Ascending aorta (tissue), 2 donors: ENCODE measurements around the gene RAPSN. TPM values are rescaled to one million over a fixed set of nuclear protein-coding genes. Genes with fewer than 3 reads are reported as not detected.

Source experiments
- DNase-seq, 2 donors: peaks; one replicate each; pipeline ENCODE4 v3.0.0-alpha.2; 2019; ENCODE audit warnings: low spot score in 2 of 2
- H3K27ac ChIP-seq, 2 donors: fragments of 200-600 bp; sonication (generic); one replicate each; pipeline ENCODE4 v1.5.1; 2016 to 2017; ENCODE audit warnings: mild to moderate bottlenecking in 1 of 2
- H3K27me3 ChIP-seq: fragments of 200-600 bp; sonication (generic); one replicate; pipeline ENCODE4 v1.5.1; 2017
- H3K36me3 ChIP-seq, 2 donors: fragments of 200-600 bp; sonication (generic); one replicate each; pipeline ENCODE4 v1.5.1; 2016
- H3K4me1 ChIP-seq, 2 donors: fragments of 200-600 bp; sonication (generic); one replicate each; pipeline ENCODE4 v1.5.1; 2016 to 2017; ENCODE audit warnings: mild to moderate bottlenecking in 1 of 2
- H3K4me3 ChIP-seq, 2 donors: fragments of 200-600 bp; sonication (generic); one replicate each; pipeline ENCODE4 v1.5.1; 2016 to 2017; ENCODE audit warnings: mild to moderate bottlenecking in 1 of 2
- H3K9me3 ChIP-seq, 2 donors: fragments of 200-600 bp; sonication (generic); one replicate each; pipeline ENCODE4 v1.5.1; 2016
- intact Hi-C: fragments of 100-400 bp; cut with DNase I; formaldehyde crosslinking; loops from one replicate; pipeline ENCODE4 v1.15.1; 2023
- total RNA-seq: library from RNA; depleted of rRNA; stranded (reverse); fragments of >200 nt; gene quantifications from one replicate; pipeline ENCODE4 v1.1.0, GENCODE V29; 2016
- TF ChIP-seq, protein P1 (sequence below), 3 experiments: fragments of 200-600 bp in 2 of 3; fragments of 450-650 bp in 1 of 3; sonication (generic) in 2 of 3; IDR thresholded peaks; one replicate each; pipeline ENCODE4 v1.5.1; 2016 to 2019; ENCODE audit warnings: antibody characterized with exemption in 3 of 3, mild to moderate bottlenecking in 1 of 3, moderate library complexity in 1 of 3

Gene RAPSN
- total RNA-seq, 1 donor from 2014 or later, result not detected

DNA sequence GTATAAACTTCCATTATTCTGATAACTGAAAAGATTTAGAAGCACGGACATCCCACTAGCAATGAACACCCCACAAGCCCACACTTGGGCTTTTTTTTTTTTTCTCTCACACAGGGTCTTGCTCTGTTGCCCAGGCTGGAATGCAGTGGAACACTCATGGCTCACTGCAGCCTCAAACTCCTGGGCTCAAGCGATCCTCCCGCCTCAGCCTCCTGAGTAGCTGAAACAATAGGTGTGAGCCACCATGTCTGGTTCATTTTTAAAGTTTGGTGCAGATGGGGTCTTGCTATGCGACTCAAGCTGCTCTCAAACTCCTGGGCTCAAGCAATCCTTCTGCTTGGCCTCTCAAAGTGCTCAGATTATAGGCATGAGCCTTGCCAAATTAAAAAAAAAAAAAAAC is 3.1 kb downstream of the RAPSN start:
- TF ChIP-seq, protein P1, sequence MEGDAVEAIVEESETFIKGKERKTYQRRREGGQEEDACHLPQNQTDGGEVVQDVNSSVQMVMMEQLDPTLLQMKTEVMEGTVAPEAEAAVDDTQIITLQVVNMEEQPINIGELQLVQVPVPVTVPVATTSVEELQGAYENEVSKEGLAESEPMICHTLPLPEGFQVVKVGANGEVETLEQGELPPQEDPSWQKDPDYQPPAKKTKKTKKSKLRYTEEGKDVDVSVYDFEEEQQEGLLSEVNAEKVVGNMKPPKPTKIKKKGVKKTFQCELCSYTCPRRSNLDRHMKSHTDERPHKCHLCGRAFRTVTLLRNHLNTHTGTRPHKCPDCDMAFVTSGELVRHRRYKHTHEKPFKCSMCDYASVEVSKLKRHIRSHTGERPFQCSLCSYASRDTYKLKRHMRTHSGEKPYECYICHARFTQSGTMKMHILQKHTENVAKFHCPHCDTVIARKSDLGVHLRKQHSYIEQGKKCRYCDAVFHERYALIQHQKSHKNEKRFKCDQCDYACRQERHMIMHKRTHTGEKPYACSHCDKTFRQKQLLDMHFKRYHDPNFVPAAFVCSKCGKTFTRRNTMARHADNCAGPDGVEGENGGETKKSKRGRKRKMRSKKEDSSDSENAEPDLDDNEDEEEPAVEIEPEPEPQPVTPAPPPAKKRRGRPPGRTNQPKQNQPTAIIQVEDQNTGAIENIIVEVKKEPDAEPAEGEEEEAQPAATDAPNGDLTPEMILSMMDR (IDR thresholded peaks at IDR 0.05), result no peak
- Histone ChIP-seq H3K9me3 (no peaks in the 10 kb centered on the region), H3K27me3 (no peaks in the 10 kb centered on the region), H3K4me1 (no peaks in the 10 kb centered on the region), H3K27ac (no peak overlapping the region), H3K36me3 (no peaks in the 10 kb centered on the region), H3K4me3 (no peak overlapping the region)
- intact Hi-C loops, result no loop called here
- DNase-seq, result no peak

DNA sequence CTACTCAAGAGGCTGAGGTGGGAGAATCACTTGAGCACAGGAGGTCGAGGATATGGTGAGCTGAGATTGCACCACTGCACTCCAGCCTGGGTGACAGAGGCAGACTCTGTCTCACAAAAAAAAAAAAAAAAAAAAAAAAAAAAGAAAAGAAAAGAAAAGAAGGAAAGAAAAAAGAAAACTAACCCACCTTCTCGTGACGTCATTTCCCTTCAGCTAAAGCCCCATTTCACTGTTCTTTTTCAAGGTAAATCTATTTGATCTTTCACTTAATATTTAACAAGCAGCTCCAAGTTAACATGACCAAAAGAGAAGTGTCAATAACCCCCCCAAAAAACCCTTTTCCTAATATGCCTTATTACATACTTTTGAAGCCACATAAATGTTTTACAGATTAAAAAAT is 5.1 kb downstream of the RAPSN start:
- Histone ChIP-seq H3K36me3 (no peaks in the 10 kb centered on the region), H3K4me3 (no peak overlapping the region), H3K4me1 (no peaks in the 10 kb centered on the region), H3K9me3 (no peaks in the 10 kb centered on the region), H3K27ac (no peak overlapping the region), H3K27me3 (no peaks in the 10 kb centered on the region)
- TF ChIP-seq, protein P1 (IDR thresholded peaks at IDR 0.05), result no peak
- intact Hi-C loops, result no loop called here
- DNase-seq, result no peak

DNA sequence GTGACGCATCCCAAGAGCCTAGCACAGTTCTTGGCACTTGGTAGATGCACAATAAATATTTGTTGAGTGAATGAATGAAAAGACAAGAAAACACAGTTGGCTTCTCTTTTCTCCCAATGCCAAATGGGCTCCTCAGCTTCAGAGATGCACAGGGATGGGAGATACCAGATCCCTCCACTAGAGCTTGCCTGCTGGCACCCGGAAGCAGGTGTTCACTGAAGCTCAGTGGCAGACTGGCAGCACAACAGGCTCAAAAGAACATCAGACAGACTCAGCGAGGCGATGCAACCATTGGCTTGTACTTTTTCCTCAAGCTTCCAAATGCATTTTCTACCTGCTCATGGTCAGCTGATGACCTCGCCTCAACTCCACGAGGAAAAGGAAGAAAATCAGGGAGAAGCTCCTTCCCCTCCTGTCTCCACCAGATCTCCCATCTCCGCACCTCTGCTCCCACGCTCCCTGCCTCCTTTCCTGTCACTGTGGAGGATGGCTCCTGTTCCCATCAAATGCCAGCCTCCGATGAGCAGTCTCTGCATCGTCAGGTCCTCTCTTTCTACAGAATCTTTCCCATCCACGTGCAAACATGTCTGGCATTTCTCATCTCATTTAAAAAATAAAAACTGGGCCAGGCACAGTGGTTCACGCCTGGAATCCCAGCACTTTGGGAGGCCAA is 5.8 kb downstream of the RAPSN start:
- TF ChIP-seq, protein P1 (IDR thresholded peaks at IDR 0.05), result no peak
- Histone ChIP-seq H3K27ac (no peak overlapping the region), H3K36me3 (no peaks in the 10 kb centered on the region), H3K27me3 (no peaks in the 10 kb centered on the region), H3K4me1 (no peaks in the 10 kb centered on the region), H3K4me3 (no peak overlapping the region), H3K9me3 (no peaks in the 10 kb centered on the region)
- no peak for DNase-seq
- intact Hi-C loops, result no loop called here

DNA sequence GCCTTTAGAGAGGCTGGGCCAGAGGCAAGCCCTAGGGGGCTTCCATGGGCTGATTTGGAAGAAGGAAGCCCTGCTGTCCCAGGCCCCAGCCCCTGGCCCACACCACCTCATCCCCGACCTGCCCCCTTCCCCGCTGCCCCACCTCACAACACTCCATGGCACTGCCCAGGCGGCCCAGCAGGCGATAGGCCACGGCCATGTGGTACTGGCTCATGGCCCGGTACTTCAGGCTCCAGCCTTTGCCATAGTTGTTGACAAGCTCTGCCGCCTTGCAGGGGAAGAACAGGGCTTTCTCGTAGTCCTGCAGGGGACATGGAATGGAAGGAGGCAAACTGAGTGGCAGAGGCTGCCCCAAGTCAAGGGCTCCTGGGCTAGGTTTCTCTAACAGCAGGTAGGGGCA is 6.4 kb downstream of the RAPSN start:
- Histone ChIP-seq H3K36me3 (no peaks in the 10 kb centered on the region), H3K27ac (no peak overlapping the region), H3K27me3 (no peaks in the 10 kb centered on the region), H3K4me3 (no peak overlapping the region), H3K4me1 (peaks cover 0 to 5% of the 10 kb centered on the region in 2 donors), H3K9me3 (no peaks in the 10 kb centered on the region)
- TF ChIP-seq, protein P1 (IDR thresholded peaks at IDR 0.05), result no peak
- intact Hi-C loops, result no loop called here
- no peak for DNase-seq

DNA sequence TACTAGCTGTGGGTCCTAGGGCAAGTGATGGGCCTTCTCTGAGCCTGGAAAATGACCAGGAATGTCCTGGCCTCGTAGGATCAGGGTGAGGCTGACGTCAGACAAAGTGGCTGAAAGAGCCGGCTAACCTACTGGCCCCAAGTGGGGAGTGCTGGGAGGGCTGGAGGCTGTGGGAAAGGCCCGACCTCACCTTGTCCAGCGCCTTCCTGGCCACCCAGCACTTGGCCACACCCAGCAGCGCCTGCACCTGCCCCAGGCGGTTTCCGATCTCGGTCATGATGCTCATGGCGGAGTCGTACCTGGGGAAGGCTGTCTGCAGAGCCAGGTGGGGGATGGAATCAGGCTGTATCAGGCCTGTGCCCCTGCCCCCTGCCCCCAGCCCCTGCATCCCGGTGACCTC is 7.5 kb downstream of the RAPSN start:
- intact Hi-C loops, result no loop called here
- Histone ChIP-seq H3K4me1 (peaks cover 0 to 7% of the 10 kb centered on the region in 2 donors), H3K36me3 (no peaks in the 10 kb centered on the region), H3K27me3 (no peaks in the 10 kb centered on the region), H3K4me3 (no peak overlapping the region), H3K9me3 (no peaks in the 10 kb centered on the region), H3K27ac (no peak overlapping the region)
- DNase-seq, result no peak
- TF ChIP-seq, protein P1 (IDR thresholded peaks at IDR 0.05), result no peak

DNA sequence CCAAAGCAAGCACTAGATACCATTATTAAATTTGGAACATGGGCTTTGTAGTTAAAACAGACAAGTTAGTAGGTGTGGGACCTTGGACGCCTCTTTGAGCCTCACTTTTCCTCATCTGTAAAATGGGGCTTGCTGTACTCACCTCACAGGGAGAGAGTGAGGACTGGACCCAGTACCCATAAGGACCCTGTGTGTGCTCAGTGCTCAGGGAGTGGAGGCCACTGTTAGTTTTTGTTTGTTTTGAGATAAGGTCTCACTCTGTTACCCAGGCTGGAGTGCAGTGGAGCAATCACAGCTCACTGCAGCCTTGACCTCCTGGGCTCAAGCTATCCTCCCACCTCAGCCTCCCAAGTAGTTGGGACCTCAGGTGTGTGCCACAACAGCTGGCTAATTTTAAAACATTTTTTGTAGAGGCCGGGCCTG is 8.9 kb downstream of the RAPSN start:
- H3K4me1 ChIP-seq, result peaks cover 0 to 7% of the 10 kb centered on the region in 2 donors
- intact Hi-C loops, result no loop called here
- TF ChIP-seq, protein P1 (IDR thresholded peaks at IDR 0.05), result no peak
- H3K36me3 ChIP-seq, result no peaks in the 10 kb centered on the region
- H3K27ac ChIP-seq, result no peak overlapping the region
- H3K4me3 ChIP-seq, result no peak overlapping the region
- no peaks in the 10 kb centered on the region for H3K27me3 ChIP-seq
- no peaks in the 10 kb centered on the region for H3K9me3 ChIP-seq
- no peak for DNase-seq
